Upper lobe of left lung (tissue), 6 donors: ENCODE measurements around the gene EXOC2. TPM values are rescaled to one million over a fixed set of nuclear protein-coding genes. Genes with fewer than 3 reads are reported as not detected.

ENCODE experiments used
- ATAC-seq, 2 donors: fragments of 200-7000 bp; cut with Tn5 transposase; one replicate each; pipeline ENCODE4 v1.9.1; 2022; ENCODE audit warnings: mild to moderate bottlenecking in 2 of 2, moderate library complexity in 2 of 2; ENCODE audit not compliant: low FRiP score in 2 of 2
- DNase-seq, 2 donors: peaks; one replicate each; pipeline ENCODE4 v3.0.0-alpha.2; 2019 to 2020
- H3K27ac ChIP-seq, 4 donors: fragments of 200-600 bp; sonication (generic); one replicate each; pipeline ENCODE4 v1.5.1; 2016 to 2019
- H3K27me3 ChIP-seq, 4 donors: fragments of 200-600 bp; sonication (generic); one replicate each; pipeline ENCODE4 v1.5.1; 2017 to 2019
- H3K36me3 ChIP-seq, 4 donors: fragments of 200-600 bp; sonication (generic); one replicate each; pipeline ENCODE4 v1.5.1; 2016 to 2019
- H3K4me1 ChIP-seq, 4 donors: fragments of 200-600 bp; sonication (generic); one replicate each; pipeline ENCODE4 v1.5.1; 2018 to 2019
- H3K4me3 ChIP-seq, 4 donors: fragments of 200-600 bp; sonication (generic); one replicate each; pipeline ENCODE4 v1.5.1; 2017 to 2019; ENCODE audit warnings: mild to moderate bottlenecking in 2 of 4, moderate library complexity in 1 of 4
- H3K9me3 ChIP-seq, 4 donors: fragments of 200-600 bp; sonication (generic); one replicate each; pipeline ENCODE4 v1.5.1; 2018 to 2019
- CTCF ChIP-seq, 6 experiments: fragments of 450-650 bp in 4 of 6; fragments of 200-600 bp in 2 of 6; sonication (generic) in 2 of 6; IDR thresholded peaks; one replicate each; pipeline ENCODE4 v1.5.1; 2016 to 2019; ENCODE audit warnings: antibody characterized with exemption in 6 of 6
- EP300 ChIP-seq, 4 donors: sonication (generic); formaldehyde crosslinking; IDR thresholded peaks; one replicate each; pipeline ENCODE4 v1.5.1; 2017; ENCODE audit warnings: antibody characterized with exemption in 4 of 4, control low read depth in 2 of 4
- POLR2A ChIP-seq, 4 donors: fragments of 450-650 bp; IDR thresholded peaks; one replicate each; pipeline ENCODE4 v1.5.1; 2016 to 2017; ENCODE audit warnings: antibody characterized with exemption in 4 of 4, mild to moderate bottlenecking in 2 of 4
- POLR2AphosphoS5 ChIP-seq, 2 donors: sonication (generic); formaldehyde crosslinking; IDR thresholded peaks; one replicate each; pipeline ENCODE4 v1.5.1; 2017; ENCODE audit warnings: antibody characterized with exemption in 2 of 2
- whole genome bisulfite sequencing, 2 donors: methylation state at CpG; one replicate each; pipeline ENCODE4 v1.1.5; 2017 to 2018; 5-methylcytosine and 5-hydroxymethylcytosine counted together
- total RNA-seq, 6 donors: library from RNA; depleted of rRNA in 4 of 6; stranded (reverse); fragments of >200 nt in 4 of 6; gene quantifications; one replicate each; pipeline versions ENCODE4 v1.1.0 to v1.2.1, GENCODE V29; 2016 to 2021
- donor health status: DM: no; HTN: no; CAD: no; lungs with moderate emphysema.
- donor health status: DM: no; HTN: yes; CAD: no; lungs with severe emphysema.

The EXOC2 gene
- total RNA-seq, 6 donors from 2014 or later, result 16.5 to 31.4 (median 24.4) TPM

GRCh38 chr6:492816-493414 lies 200.0 kb downstream of the EXOC2 start:
- H3K27ac ChIP-seq, result no peak overlapping the region
- H3K9me3 ChIP-seq, result no peaks in the 10 kb centered on the region
- 85 to 92% methylated on average over 2 of the region's 2 CpGs for WGBS, 2 donors
- no peak for TF ChIP-seq POLR2A (IDR thresholded peaks at IDR 0.05)
- TF ChIP-seq POLR2AphosphoS5 (IDR thresholded peaks at IDR 0.05), result no peak
- no peaks in the 10 kb centered on the region for H3K27me3 ChIP-seq
- DNase-seq (no peak), ATAC-seq (no peak)
- no peak overlapping the region for H3K4me3 ChIP-seq
- H3K4me1 ChIP-seq, result no peaks in the 10 kb centered on the region
- peaks cover 2 to 42% (median 7%) of the 10 kb centered on the region in 4 donors for H3K36me3 ChIP-seq

GRCh38 chr6:492178-492577 lies 200.8 kb downstream of the EXOC2 start:
- Histone ChIP-seq H3K4me3 (no peak overlapping the region), H3K27ac (no peak overlapping the region), H3K9me3 (no peaks in the 10 kb centered on the region), H3K4me1 (no peaks in the 10 kb centered on the region), H3K27me3 (no peaks in the 10 kb centered on the region), H3K36me3 (peaks cover 2 to 44% (median 10%) of the 10 kb centered on the region in 4 donors)
- ATAC-seq (no peak), DNase-seq (no peak)
- 96 to 97% methylated on average over 5 of the region's 5 CpGs for WGBS, 2 donors
- TF ChIP-seq POLR2AphosphoS5 (IDR thresholded peaks at IDR 0.05), result no peak
- TF ChIP-seq CTCF (IDR thresholded peaks at IDR 0.05), result no peak
- no peak for TF ChIP-seq POLR2A (IDR thresholded peaks at IDR 0.05)
- no peak for TF ChIP-seq EP300 (IDR thresholded peaks at IDR 0.05)

- H3K27ac ChIP-seq, result no peak overlapping the region
- H3K4me3 ChIP-seq, result no peak overlapping the region
- no peak for TF ChIP-seq POLR2AphosphoS5 (IDR thresholded peaks at IDR 0.05)
- TF ChIP-seq CTCF (IDR thresholded peaks at IDR 0.05), result no peak
- TF ChIP-seq POLR2A (IDR thresholded peaks at IDR 0.05), result no peak
- no peak for TF ChIP-seq EP300 (IDR thresholded peaks at IDR 0.05)
- H3K4me1 ChIP-seq, result no peaks in the 10 kb centered on the region
- H3K27me3 ChIP-seq, result no peaks in the 10 kb centered on the region
- H3K9me3 ChIP-seq, result no peaks in the 10 kb centered on the region
- peaks cover 2 to 41% (median 10%) of the 10 kb centered on the region in 4 donors for H3K36me3 ChIP-seq
- DNase-seq (no peak), ATAC-seq (no peak)
- 67 to 70% methylated on average over 6 of the region's 6 CpGs for WGBS, 2 donors
Measured at GRCh38 chr6:491233-491632, 201.7 kb downstream of the EXOC2 start.

GRCh38 chr6:490251-491037 lies 202.5 kb downstream of the EXOC2 start:
- no peak overlapping the region for H3K4me3 ChIP-seq
- no peaks in the 10 kb centered on the region for H3K27me3 ChIP-seq
- DNase-seq (no peak), ATAC-seq (no peak)
- WGBS, 2 donors, result 67 to 72% methylated on average over 6 of the region's 6 CpGs
- no peaks in the 10 kb centered on the region for H3K4me1 ChIP-seq
- H3K9me3 ChIP-seq, result no peaks in the 10 kb centered on the region
- TF ChIP-seq EP300 (IDR thresholded peaks at IDR 0.05) (no peak), POLR2AphosphoS5 (IDR thresholded peaks at IDR 0.05) (no peak), CTCF (IDR thresholded peaks at IDR 0.05) (no peak), POLR2A (IDR thresholded peaks at IDR 0.05) (no peak)
- H3K27ac ChIP-seq, result no peak overlapping the region
- H3K36me3 ChIP-seq, result peaks cover 2 to 41% (median 12%) of the 10 kb centered on the region in 4 donors

- TF ChIP-seq CTCF (IDR thresholded peaks at IDR 0.05) (no peak), POLR2A (IDR thresholded peaks at IDR 0.05) (no peak), EP300 (IDR thresholded peaks at IDR 0.05) (no peak), POLR2AphosphoS5 (IDR thresholded peaks at IDR 0.05) (no peak)
Measured at GRCh38 chr6:489762-490161, 203.2 kb downstream of the EXOC2 start.

More at GRCh38 chr6:489762-490161, 203.2 kb downstream of the EXOC2 start:
- H3K36me3 ChIP-seq, result peaks cover 2 to 46% (median 13%) of the 10 kb centered on the region in 4 donors
- no peak for ATAC-seq
- no peak overlapping the region for H3K4me3 ChIP-seq
- WGBS, 2 donors, result 95% methylated on average over 11 of the region's 11 CpGs
- no peaks in the 10 kb centered on the region for H3K9me3 ChIP-seq
- DNase-seq, result peak in 1 of 2 donors; percentile 55
- H3K4me1 ChIP-seq, result no peaks in the 10 kb centered on the region
- no peak overlapping the region for H3K27ac ChIP-seq
- no peaks in the 10 kb centered on the region for H3K27me3 ChIP-seq
